HG02623 (cell line): ENCODE measurements around the gene CCDC7.
"Not testable (repeated sequence)": the region's sequence is repeated elsewhere in the genome, so short reads cannot be mapped to it uniquely, and the experiment has no call there.

ENCODE experiments used
- ATAC-seq: cut with Tn5 transposase; IDR thresholded peaks from one replicate; pipeline ENCODE4 v1.9.1; 2021; ENCODE audit warnings: moderate library complexity; ENCODE audit not compliant: unreplicated experiment

The CCDC7 gene

DNA sequence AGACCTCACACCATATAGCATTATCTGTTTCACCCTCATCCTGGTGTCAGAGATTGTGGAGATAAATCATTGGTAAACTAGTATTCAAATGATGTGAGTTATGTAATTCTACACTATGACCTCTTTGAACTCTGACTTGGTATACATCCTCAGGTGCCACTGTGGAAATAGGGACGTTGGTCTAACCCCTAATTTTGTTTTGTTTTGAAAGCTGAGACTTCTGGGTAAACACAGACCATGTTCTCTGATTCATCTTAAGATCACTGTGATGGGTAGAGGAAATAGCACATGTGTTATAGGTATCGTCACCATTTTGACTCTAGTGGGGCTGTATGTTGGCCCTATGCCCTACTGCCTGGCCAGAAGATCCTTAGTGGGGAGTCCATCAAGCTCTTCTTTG lies 241.6 kb downstream of the CCDC7 start:
- ATAC-seq: no peak

DNA sequence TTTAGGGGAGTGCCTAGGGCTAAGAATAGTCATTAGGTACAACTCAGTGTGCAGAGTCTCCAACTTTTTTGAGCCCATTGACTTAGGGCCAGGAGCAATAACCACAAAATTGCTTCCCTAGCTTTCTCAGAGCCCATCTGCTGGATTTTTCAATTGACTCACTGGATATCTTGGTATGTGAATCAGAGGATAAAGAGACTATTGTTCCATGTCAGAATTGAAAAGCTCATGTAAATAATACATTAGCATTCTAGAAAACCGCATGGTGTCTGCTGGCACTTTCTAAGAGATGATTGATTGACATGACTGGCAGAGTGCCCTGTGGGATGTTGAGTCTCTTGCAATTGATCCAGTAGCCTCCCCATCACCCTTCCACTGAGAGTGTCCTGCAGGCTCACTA lies 246.2 kb downstream of the CCDC7 start:
- no peak for ATAC-seq

DNA sequence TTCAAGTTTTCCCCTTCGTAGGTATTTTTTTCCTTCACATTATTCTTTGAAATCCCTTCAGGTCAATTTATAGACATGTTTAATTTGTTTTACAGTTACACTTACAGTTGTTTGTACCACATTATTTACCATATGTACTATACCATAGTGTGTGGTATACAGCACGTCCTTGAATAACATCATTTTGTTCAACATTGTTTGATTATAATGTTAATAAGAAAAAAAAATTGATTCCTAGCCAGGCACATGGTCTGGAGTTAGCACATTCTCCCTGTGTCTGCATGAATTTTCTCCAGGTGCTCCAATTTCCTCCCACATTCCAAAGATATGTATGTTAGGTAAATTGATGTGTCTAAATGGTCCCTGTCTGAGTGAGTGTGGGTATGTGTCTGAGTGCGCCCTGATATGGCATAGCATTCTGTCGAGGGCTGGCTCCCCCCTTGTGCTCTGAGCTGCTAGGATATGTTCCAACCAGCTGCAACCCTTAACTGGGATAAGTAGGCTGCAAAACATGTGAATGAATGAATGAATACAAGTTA lies 247.6 kb downstream of the CCDC7 start:
- ATAC-seq: no peak

DNA sequence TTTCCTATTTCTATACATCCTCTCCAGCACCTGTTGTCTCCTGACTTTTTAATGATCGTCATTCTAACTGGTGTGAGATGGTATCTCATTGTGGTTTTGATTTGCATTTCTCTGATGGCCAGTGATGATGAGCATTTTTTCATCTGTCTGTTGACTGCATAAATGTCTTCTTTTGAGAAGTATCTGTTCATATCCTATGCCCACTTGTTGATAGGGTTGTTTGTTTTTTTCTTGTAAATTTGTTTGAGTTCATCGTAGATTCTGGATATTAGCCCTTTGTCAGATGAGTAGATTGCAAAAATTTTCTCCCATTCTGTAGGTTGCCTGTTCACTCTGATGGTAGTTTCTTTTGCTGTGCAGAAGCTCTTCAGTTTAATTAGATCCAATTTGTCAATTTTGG lies 253.7 kb downstream of the CCDC7 start:
- ATAC-seq: not testable (repeated sequence)

DNA sequence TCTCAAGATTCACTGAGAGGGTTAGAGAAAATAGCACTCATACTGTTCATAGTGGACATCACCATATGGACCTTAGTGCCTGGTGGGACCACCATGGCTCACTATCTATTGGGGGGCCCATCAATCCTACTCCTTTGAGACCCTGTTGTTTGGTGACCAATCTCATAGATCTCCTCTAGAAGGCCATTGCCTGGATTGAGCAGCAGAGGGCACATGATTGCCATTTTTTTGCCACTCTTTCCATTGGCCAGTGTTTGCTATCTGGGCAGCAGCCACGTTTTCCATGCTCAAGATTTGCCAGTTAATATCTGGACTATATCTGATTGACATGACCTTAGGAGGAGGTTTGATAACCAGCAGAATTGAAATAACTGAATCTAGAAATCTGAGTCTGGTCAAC lies 267.6 kb downstream of the CCDC7 start:
- ATAC-seq: no peak

DNA sequence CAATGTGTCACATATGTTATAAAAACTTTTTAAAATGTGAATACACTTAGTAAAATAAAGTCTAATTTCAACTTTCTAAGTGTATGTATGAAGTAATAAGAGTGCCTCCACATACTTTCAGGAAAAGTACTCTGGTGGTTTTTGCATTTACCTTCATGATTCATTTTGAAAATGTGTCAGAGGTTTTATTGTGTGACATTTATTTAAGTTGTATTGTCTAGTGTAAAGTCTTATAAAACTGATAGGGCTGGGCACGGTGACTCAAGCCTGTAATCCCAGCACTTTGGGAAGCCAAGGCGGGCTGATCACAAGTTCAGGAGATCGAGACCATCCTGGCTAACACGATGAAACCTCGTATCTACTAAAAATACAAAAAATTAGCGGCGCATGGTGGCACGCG lies 285.6 kb downstream of the CCDC7 start:
- ATAC-seq: no peak

DNA sequence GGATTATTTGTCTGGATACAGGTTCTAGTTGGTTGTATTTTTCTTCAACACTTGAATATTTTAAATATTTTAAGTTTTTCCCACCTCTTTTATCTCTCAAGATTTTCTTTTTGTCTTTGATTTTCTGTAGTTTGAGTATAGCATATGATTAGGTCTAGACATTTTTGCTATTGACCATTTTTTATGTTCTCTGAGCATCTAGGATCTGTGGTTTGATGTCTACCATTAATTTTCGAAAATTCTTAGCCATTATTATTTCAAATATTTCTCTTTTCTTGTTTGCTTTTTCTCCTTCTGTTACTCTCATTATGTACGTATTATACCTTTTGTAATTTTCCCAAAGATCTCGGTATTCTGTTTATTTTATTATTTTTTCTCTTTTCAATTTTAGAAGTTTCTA lies 293.0 kb downstream of the CCDC7 start:
- ATAC-seq: no peak

DNA sequence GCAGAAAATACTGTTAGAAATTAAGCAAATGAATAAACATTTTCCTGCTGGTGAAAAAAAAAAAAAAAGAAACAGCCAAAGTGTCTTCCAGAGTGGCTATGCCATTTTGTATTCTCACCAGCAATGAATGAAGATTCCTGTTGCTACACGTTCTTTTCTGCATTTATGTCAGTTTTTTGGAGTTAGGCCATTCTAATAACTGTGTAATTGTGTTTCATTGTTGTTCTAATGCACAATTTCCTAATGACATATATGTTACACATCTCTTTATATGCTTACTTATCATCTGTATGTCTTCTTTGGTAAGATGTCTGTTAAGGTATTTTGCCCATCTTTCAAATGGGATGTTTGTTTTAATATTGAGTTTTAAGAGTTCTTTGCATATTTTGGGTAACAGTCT lies 298.4 kb downstream of the CCDC7 start:
- no peak for ATAC-seq

DNA sequence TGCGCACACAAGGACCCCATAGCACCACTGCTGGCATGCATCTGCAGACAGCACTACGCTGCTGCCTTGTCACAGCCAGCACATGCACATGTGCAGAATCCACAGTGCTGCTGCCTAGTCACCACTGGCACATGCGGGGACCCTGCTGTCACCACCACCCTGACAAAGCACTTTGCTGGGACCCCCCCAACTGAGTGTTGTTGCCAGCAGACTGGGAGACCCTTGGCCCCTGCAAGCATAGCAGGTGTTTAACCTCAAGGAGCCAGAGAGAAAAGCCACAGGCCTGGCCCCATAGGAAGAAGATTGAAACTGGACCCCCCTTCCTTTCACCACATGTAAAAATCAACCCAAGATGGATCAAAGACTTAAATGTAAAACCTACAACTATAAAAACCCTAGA lies 300.9 kb downstream of the CCDC7 start:
- ATAC-seq: no peak

DNA sequence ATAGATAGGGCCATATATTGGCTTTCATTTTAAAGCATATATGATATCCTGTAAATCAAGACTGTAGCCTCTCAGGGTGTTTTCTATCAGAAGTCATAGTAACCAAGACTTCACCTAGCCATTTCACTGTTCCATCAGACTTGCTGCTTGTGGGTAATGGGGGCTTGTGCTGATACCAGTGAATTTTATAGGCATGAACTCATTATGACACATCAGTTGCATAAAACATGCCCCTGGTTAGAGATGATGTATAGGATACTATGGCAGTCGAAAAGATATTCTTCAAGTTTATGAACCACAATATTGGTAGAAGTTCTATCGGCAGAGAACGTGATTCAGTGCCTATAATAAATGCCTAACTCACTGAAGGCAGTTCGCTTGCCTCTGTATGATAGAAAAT lies 305.6 kb downstream of the CCDC7 start:
- no peak for ATAC-seq

DNA sequence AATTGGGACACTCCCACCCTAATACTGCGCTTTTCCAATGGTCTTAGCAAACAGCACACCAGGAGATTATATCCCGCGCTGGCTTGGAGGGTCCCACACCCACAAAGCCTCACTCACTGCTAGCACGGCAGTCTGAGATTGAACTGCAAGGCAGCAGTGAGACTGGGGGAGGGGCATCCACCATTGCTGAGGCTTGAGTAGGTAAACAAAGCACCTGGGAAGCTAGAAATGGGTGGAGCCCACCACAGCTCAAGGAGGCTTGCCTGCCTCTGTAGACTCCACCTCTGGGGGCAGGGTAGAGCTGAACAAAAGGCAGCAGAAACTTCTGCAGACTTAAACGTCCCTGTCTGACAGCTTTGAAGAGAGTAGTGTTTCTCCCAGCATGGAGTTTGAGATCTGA lies 309.0 kb downstream of the CCDC7 start:
- not testable (repeated sequence) for ATAC-seq

DNA sequence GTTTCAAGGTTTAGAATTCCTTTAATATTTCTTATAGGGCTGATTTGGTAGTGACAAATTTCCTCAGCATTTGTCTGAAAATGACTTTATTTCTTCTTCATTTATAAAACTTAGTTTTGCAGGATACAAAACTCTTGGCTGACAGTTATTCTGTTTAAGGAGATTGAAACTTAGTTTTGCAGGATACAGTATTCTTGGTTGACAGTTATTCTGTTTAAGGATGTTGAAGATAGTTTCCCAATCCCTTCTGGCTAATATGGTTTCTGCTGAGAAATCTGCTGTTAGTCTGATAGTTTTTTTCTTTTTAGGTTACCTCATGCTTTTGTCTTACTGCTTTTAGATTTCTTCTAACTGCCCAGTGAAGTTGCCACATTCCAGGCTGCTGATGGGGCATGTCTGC lies 325.3 kb downstream of the CCDC7 start:
- no peak for ATAC-seq

DNA sequence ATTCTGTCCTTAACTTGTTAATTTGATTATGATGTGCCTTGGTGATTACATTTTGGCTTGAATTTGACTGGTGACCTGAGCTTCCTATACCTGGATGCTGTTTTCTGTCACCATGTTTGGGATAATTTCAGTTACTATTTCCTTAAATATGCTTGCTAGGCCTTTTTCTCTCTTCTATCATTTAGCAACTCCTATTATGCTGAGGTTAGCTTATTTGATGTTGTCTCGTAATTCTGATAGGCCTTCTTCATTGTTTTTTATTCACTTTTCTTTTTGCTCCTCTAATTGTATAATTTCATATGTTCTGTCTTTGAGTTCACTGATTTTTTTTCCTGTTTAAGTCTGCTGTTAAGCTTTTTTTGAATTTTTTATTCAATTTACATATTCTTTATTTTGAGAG lies 327.2 kb downstream of the CCDC7 start:
- ATAC-seq: no peak

DNA sequence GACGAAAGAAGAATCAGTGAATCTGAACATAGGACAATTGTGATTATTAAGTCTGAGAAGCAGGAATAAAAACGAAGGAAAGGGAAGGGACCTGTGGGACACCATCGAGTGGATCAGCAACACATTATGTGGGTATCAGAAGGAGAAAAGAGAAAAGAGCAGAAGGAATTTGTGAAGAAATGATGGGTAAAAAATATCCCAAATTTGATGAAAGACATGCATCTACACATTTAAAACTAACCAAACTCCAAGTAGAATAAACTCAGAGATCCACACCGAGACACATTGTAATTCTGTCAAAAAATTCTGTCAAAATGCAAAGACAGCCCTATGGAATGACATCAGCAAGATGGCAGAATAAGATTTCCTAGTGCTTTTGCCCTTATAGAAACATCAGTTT lies 341.0 kb downstream of the CCDC7 start:
- no peak for ATAC-seq

DNA sequence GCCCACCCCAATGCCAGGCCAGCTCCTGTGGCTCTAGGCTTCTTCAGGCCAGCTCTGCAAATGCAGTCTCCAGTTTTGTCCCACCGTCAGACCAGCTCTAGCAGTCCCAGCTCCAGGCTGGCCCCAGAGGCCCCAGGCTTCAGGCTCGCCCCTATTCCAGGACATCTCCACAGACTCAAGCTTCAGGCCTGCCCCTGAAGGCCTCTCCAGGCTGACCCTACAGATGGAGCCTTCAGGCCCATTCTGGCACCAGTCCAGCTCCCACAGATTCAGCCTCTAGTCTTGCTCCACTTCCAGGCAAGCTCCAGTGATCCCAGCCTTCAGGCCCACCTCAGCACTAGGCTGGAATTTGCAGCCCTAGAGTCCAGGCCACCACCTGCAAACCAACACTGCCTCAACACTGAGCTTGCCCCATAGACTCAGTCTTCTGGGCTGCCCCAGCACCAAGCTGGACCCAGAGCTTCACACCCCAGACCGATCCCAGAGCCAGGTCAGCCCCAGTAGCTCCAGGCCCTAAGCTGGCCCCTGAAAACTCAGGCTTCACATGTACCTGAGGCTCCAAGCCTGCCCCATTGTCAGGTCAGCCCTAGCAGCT lies 341.8 kb downstream of the CCDC7 start:
- no peak for ATAC-seq

DNA sequence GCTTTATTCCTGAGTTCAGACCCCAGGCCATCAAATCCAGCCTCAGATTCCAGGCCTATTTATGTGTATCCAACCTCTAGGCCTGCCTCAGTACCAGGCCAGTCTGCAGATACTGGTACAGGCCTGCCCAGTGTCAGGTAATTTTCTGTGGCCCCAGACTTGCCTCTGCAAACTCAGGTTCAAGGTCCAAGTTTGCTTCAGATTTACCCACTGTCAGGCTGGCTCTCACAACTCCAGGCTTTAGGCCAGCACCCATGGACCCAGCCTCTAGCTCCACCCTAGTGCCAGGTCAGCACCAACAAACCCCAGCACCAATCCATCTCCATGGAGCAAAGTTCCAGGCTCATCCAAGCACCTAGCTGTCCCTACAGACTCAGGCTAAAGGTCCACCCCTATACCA lies 342.4 kb downstream of the CCDC7 start:
- no peak for ATAC-seq

DNA sequence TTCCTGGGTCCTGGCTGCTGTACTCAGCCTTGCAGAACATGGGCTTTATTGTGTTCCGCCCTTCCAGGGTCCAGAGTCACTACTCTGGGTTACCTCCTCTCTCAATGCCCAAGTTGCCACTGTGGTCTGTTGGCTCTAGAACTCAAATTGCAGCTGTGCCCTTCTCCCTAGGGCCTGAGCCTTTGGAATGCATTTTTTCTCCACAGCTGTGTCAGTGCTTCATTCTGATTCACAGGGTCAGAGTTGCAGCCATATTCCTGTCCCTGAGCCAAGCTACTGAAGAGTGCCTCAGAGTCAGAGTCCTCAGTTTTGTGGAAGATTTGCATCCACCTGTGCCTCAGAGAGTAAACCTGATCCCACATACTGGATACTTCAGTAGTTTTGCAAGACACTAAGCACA lies 344.5 kb downstream of the CCDC7 start:
- no peak for ATAC-seq

DNA sequence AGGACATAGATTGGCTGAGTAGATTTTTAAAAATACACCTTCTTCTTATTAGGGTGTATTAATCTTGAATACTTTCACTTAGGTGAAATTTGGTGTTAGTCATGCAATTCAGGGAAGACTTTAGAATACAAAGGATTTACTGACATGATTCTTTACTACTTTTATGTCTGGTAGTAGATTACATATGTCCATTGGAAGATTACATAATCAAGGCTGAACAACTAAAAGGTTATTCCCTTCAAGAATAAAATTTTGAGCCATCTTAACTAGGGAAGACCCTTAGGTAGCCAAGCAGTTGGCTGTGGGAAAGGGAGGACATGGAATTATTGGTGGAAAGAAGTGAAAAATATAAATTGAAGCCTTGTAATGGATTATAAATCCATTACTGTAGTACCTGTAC lies 347.1 kb downstream of the CCDC7 start:
- ATAC-seq: no peak

DNA sequence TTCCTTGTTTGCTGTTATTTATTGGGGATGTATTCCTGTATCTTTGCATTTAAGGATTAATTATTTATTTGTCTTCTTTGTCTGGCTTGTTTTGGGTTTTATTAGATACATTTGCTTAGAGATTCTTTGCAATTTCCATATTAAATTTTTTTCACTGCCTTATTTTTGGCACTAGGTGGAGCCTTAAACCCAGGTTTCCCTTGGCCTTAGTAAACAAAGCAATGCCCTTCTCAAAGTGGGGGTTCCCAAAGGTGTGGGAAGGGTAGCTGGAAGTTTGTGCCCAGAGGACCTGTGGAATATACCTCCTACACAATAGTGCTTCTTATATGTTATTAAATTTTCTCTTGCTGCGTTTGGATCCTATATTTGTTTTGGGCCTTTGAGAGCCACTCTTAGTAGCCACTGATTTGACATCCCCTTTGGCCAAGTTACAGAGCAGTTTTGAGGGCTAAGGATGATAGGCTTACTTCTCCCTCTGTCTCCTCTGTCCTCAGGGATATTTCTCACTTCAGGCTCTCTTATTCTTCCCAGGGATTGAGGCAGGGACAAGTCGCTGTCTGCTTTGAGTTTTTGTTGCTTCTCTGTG lies 349.8 kb downstream of the CCDC7 start:
- ATAC-seq: no peak

DNA sequence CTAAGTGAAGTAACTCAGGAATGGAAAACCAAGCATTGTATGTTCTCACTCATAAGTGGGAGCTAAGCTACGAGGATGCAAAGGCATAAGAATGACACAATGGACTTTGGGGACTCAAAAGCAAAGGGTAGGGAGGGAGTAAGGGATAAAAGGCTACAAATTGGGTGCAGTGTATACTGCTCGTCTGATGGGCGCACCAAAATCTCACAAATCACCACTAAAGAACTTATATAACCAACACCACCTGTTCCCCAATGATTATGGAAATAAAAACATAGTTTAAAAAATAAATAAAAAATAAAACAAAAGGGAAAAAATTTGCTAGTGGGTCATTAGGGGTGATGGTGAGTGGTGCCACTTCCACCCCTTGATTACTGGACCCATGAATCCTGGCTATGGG lies 351.5 kb downstream of the CCDC7 start:
- not testable (repeated sequence) for ATAC-seq

DNA sequence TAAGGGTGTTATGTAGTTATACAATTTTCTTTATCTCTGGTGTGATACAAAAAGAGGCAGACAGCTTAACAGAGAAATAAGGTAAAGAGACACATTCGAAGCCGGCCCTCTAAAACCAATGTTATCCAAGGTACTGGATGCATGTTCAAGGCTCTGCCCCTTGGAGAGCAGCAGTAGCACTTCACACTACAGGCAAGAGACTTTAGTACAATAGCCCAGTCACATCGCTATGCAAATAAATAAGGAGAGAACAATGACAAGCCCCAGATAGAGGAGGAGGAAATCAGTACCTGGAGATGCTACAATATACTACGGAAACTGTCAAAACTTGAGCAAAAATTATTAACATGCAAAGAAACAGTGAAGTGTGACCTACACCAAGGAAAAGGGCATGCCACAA lies 401.0 kb downstream of the CCDC7 start:
- ATAC-seq: no peak

DNA sequence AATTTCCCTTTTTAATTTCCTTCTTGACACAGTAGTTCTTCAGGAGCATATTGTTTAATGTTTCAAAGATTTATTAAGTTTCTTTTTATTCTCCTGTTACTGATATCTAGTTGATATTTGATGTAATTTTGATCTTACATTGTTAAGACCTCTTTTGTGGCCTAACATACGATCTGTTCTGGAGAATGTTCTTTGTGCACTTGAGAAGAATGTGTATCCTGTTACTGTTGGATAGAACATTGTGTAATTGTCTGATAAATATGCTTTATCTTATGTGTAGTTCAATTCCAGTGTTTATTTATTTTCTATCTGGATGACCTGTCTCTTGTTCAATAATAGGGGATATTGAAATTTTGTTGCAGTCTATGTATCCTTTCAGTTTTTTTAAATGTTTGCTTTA lies 405.4 kb downstream of the CCDC7 start:
- ATAC-seq: no peak

DNA sequence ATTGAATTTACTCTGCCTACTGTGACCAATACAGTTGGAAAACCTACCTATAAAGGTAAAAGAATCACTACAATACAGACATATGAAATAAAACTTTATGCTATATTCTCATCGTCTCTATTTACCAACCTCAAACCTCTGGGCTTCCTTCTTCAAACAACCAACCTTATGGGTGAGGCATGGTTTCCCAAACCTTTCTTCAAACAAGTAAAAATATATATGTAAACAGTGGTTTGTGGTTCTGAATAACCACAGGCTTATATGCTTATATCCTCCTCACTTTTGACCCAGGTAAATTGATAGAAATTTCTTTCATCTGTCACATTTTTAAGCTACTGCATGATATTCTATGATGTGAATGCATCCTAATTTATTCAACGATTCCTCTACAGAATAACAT lies 408.5 kb downstream of the CCDC7 start:
- no peak for ATAC-seq
